ENCODE results near the gene TINAGL1.

TINAGL1 gene

GRCh38 chr1:31587720-31588423 is 11.6 kb downstream of the TINAGL1 start:
- Histone ChIP-seq H3K4me3 (ENCODE audit: low read depth, low read length) (peak overlapping the region; percentile 28), H3K4me1 (ENCODE audit: control insufficient read depth, insufficient read depth, low read length) (peaks cover 1% of the 10 kb centered on the region), H3K9me3 (ENCODE audit: control insufficient read depth, insufficient read depth, low read length) (no peaks in the 10 kb centered on the region), H3K36me3 (ENCODE audit: control insufficient read depth, insufficient read depth, low read length) (no peaks in the 10 kb centered on the region), H3K27me3 (ENCODE audit: control insufficient read depth, insufficient read depth, low read length) (peaks cover 20% of the 10 kb centered on the region), H3K9ac (ENCODE audit: low read depth, low read length) (no peak overlapping the region)

GRCh38 chr1:31588751-31589515 is 12.6 kb downstream of the TINAGL1 start:
- no peaks in the 10 kb centered on the region for H3K4me1 ChIP-seq (ENCODE audit: control insufficient read depth, insufficient read depth, low read length)
- H3K4me3 ChIP-seq (ENCODE audit: low read depth, low read length), result peak overlapping the region; percentile 28
- peaks cover 20% of the 10 kb centered on the region for H3K27me3 ChIP-seq (ENCODE audit: control insufficient read depth, insufficient read depth, low read length)
- no peaks in the 10 kb centered on the region for H3K36me3 ChIP-seq (ENCODE audit: control insufficient read depth, insufficient read depth, low read length)
- no peaks in the 10 kb centered on the region for H3K9me3 ChIP-seq (ENCODE audit: control insufficient read depth, insufficient read depth, low read length)
- no peak overlapping the region for H3K9ac ChIP-seq (ENCODE audit: low read depth, low read length)

DNA sequence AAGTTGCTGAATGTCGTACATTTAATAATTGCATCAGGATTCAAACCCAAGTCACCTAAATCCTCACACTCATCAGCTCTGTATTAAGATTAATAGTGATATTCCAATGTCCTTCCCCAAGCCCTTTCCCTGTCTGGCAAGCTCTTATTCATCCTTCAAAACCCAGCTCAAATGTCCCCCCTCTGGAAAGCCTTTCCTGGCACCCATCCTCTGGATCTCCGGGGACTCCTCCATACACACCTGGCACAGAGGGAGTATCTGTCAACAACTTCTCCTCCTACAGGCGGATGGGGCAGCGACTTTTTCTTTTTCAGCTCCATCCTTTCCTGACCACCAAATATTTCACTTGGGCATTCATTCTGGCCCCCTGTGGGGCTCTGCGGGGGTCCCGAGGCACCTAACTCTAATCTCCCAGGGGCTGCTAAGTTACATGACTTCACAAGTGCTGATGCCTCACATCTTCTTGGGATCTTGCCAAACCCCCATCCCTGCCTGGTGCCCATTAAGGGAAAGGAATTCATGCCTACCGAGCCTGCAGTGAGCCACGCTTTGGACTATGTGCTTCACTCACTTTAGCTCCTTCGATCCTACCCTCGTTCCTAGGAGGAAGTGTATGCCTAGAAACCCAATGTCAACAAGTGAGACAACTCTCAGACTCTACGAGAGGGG is 15.2 kb downstream of the TINAGL1 start:
- no peaks in the 10 kb centered on the region for H3K36me3 ChIP-seq (ENCODE audit: control insufficient read depth, insufficient read depth, low read length)
- no peaks in the 10 kb centered on the region for H3K9me3 ChIP-seq (ENCODE audit: control insufficient read depth, insufficient read depth, low read length)
- no peak overlapping the region for H3K9ac ChIP-seq (ENCODE audit: low read depth, low read length)
- no peaks in the 10 kb centered on the region for H3K4me1 ChIP-seq (ENCODE audit: control insufficient read depth, insufficient read depth, low read length)
- H3K4me3 ChIP-seq (ENCODE audit: low read depth, low read length), result no peak overlapping the region
- H3K27me3 ChIP-seq (ENCODE audit: control insufficient read depth, insufficient read depth, low read length), result peaks cover 20% of the 10 kb centered on the region

DNA sequence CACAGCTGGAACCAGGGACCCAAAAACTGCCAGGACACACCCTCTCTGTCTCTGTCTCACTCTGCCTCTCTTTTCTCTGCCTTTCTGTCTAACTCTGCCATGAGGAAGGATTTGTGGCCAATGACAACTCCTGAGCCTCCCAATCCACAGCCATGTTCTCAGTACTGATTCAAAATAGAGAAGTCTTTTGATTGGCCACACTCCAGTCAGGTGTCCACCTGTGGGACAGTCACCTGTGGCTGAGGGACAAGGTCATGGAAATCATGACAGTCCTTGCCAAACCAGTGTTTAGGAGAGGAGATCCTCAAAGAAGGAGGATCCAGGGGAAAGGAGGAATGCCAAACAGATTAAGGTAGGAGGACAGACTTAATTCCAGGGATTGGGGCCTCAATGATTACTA is 15.8 kb downstream of the TINAGL1 start:
- no peak overlapping the region for H3K9ac ChIP-seq (ENCODE audit: low read depth, low read length)
- peaks cover 20% of the 10 kb centered on the region for H3K27me3 ChIP-seq (ENCODE audit: control insufficient read depth, insufficient read depth, low read length)
- H3K4me1 ChIP-seq (ENCODE audit: control insufficient read depth, insufficient read depth, low read length), result no peaks in the 10 kb centered on the region
- H3K9me3 ChIP-seq (ENCODE audit: control insufficient read depth, insufficient read depth, low read length), result no peaks in the 10 kb centered on the region
- no peak overlapping the region for H3K4me3 ChIP-seq (ENCODE audit: low read depth, low read length)
- H3K36me3 ChIP-seq (ENCODE audit: control insufficient read depth, insufficient read depth, low read length), result no peaks in the 10 kb centered on the region

- Histone ChIP-seq H3K36me3 (ENCODE audit: control insufficient read depth, insufficient read depth, low read length) (no peaks in the 10 kb centered on the region), H3K4me1 (ENCODE audit: control insufficient read depth, insufficient read depth, low read length) (no peaks in the 10 kb centered on the region), H3K4me3 (ENCODE audit: low read depth, low read length) (no peak overlapping the region), H3K9me3 (ENCODE audit: control insufficient read depth, insufficient read depth, low read length) (no peaks in the 10 kb centered on the region), H3K9ac (ENCODE audit: low read depth, low read length) (no peak overlapping the region), H3K27me3 (ENCODE audit: control insufficient read depth, insufficient read depth, low read length) (peaks cover 18% of the 10 kb centered on the region)
These were observed 16.9 kb downstream of the TINAGL1 start for GRCh38 chr1:31593136-31593665.

DNA sequence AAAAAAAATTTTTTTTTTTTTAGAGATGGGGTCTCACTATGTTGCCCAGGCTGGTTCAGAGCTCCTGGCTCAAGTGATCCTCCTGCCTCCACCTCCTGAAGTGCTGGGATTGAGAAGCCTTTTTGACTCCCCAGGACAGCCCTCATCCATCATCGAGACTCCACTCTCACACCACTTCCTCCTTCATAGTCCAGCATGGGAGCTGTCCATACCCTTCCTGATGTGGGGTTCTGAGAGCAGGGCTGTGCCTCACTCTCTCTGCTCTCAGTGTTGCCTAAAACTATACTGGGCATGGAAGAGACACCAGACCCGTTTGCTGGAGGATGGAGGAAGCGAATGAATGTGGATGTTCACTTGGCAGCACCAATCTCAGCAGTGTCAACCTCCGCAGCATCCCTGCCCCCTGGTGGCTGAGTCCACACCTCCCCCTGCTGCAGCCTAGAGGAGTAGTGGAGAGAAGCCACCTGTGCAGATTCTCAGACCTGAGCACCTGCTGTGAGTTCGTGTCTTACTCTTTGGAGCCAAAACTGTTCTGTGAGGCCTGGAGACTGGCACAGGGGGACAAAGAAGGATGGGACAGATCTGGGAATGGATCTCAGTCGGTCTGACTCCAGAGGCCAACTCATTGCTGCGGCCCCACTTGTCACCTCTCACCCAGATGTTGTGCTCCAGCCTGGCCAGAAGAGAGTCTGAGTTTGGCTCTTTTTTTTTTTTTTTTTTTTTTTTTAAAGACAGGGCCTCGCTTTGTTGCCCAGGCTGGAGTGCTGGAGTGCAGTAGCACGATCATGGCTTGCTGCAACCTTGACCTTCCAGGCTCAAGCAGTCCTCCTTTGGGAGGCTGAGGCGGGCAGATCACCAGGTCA is 17.7 kb downstream of the TINAGL1 start:
- Histone ChIP-seq H3K9ac (ENCODE audit: low read depth, low read length) (no peak overlapping the region), H3K4me3 (ENCODE audit: low read depth, low read length) (no peak overlapping the region), H3K27me3 (ENCODE audit: control insufficient read depth, insufficient read depth, low read length) (peaks cover 15% of the 10 kb centered on the region), H3K36me3 (ENCODE audit: control insufficient read depth, insufficient read depth, low read length) (no peaks in the 10 kb centered on the region), H3K9me3 (ENCODE audit: control insufficient read depth, insufficient read depth, low read length) (no peaks in the 10 kb centered on the region), H3K4me1 (ENCODE audit: control insufficient read depth, insufficient read depth, low read length) (no peaks in the 10 kb centered on the region)

- Histone ChIP-seq H3K9ac (ENCODE audit: low read depth, low read length) (no peak overlapping the region), H3K36me3 (ENCODE audit: control insufficient read depth, insufficient read depth, low read length) (no peaks in the 10 kb centered on the region), H3K4me3 (ENCODE audit: low read depth, low read length) (no peak overlapping the region), H3K9me3 (ENCODE audit: control insufficient read depth, insufficient read depth, low read length) (no peaks in the 10 kb centered on the region), H3K27me3 (ENCODE audit: control insufficient read depth, insufficient read depth, low read length) (peaks cover 5% of the 10 kb centered on the region), H3K4me1 (ENCODE audit: control insufficient read depth, insufficient read depth, low read length) (no peaks in the 10 kb centered on the region)
These were observed 19.8 kb downstream of the TINAGL1 start for GRCh38 chr1:31595836-31596736.

DNA sequence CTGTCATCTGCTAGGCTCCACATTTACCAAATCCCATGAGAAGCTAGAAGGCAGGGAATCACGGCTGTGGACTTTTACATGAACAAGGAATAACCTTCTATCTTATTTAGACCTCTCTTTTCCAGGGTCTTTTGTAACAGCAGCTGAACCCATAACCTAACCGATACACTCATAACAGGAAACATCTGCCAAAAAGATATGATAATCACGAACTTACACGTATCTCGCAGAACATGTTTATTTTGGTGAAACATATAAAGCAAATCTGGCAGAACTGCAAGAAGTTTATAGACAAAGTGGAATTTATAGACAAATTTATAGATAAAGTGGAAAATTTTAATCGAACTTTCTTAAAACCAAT is 20.4 kb downstream of the TINAGL1 start:
- no peak overlapping the region for H3K9ac ChIP-seq (ENCODE audit: low read depth, low read length)
- peaks cover 5% of the 10 kb centered on the region for H3K27me3 ChIP-seq (ENCODE audit: control insufficient read depth, insufficient read depth, low read length)
- H3K4me1 ChIP-seq (ENCODE audit: control insufficient read depth, insufficient read depth, low read length), result no peaks in the 10 kb centered on the region
- no peaks in the 10 kb centered on the region for H3K9me3 ChIP-seq (ENCODE audit: control insufficient read depth, insufficient read depth, low read length)
- no peak overlapping the region for H3K4me3 ChIP-seq (ENCODE audit: low read depth, low read length)
- H3K36me3 ChIP-seq (ENCODE audit: control insufficient read depth, insufficient read depth, low read length), result no peaks in the 10 kb centered on the region

DNA sequence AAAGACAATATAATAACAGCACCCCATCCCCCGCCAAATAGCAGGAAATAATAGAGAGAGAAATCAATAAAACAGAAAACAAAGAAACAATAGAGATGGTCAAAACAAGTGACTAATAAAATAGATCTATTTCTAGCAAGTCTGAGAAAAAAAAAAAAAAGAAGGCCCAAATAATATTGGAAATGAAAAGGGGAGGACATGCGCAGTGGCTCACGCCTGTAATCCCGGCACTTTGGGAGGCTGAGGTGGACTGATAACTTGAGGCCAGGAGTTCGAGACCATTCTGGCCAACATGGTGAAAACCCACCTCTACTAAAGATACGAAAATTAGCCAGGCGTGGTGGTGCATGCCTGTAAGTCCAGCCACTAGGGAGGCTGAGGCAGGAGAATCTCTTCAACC is 22.7 kb downstream of the TINAGL1 start:
- H3K9ac ChIP-seq (ENCODE audit: low read depth, low read length), result no peak overlapping the region
- H3K36me3 ChIP-seq (ENCODE audit: control insufficient read depth, insufficient read depth, low read length), result no peaks in the 10 kb centered on the region
- no peak overlapping the region for H3K4me3 ChIP-seq (ENCODE audit: low read depth, low read length)
- no peaks in the 10 kb centered on the region for H3K27me3 ChIP-seq (ENCODE audit: control insufficient read depth, insufficient read depth, low read length)
- no peaks in the 10 kb centered on the region for H3K4me1 ChIP-seq (ENCODE audit: control insufficient read depth, insufficient read depth, low read length)
- H3K9me3 ChIP-seq (ENCODE audit: control insufficient read depth, insufficient read depth, low read length), result no peaks in the 10 kb centered on the region

- no peaks in the 10 kb centered on the region for H3K4me1 ChIP-seq (ENCODE audit: control insufficient read depth, insufficient read depth, low read length)
- no peaks in the 10 kb centered on the region for H3K9me3 ChIP-seq (ENCODE audit: control insufficient read depth, insufficient read depth, low read length)
- H3K27me3 ChIP-seq (ENCODE audit: control insufficient read depth, insufficient read depth, low read length), result no peaks in the 10 kb centered on the region
- H3K9ac ChIP-seq (ENCODE audit: low read depth, low read length), result no peak overlapping the region
- H3K36me3 ChIP-seq (ENCODE audit: control insufficient read depth, insufficient read depth, low read length), result no peaks in the 10 kb centered on the region
- no peak overlapping the region for H3K4me3 ChIP-seq (ENCODE audit: low read depth, low read length)
These were observed 24.3 kb downstream of the TINAGL1 start for GRCh38 chr1:31600641-31601040.
